Astrocyte of the cerebellum (primary cell): Measurements from ENCODE around the gene IMMP2L.
"Not testable (repeated sequence)": the region's sequence is repeated elsewhere in the genome, so short reads cannot be mapped to it uniquely, and the experiment has no call there.

Source experiments
- DNase-seq: peaks from one replicate; pipeline ENCODE4 v3.0.0-alpha.2; 2011; ENCODE audit warnings: low read depth
- H3K4me3 ChIP-seq: 2 replicates; pipeline ENCODE4 v1.5.1; 2011; ENCODE audit warnings: mild to moderate bottlenecking, low read depth, low read length, moderate library complexity
- in situ Hi-C: cut with HindIII; loops from 2 replicates; pipeline ENCODE4 v1.10.0; 2017; ENCODE audit warnings: low sequenced_read_pairs
- TF ChIP-seq, protein P1 (sequence below): IDR thresholded peaks from 2 replicates; pipeline ENCODE4 v1.5.1; 2012; ENCODE audit warnings: low read length, low read depth, moderate library complexity, mild to moderate bottlenecking; ENCODE audit errors: missing control alignments

Gene IMMP2L

DNA sequence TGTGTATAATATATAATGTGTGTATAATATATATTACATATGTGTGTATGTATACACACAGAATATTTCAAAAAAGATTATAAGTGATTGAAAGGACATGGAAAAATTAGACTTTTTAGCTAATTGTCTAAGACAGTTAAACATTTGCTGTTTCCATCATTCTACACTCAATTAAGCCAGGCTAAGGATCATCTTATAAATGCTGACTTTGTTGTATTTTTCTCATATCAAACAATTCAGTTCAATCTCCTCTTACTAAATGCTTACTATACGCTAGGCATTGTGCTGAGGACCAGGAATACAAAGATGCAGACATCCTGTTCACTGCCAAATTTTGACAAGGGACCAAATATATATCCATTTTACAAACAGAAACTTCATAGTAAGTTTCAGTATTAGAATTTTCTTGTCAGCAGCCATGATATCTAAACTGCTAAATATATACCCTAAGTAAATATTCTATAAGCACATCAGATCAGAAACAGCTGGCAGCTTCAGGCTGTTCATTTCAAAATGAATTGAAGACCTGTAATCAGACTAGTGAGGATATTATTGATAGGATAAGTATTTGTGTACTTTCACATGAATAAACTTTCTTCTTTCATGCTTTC is 481.7 kb downstream of the IMMP2L start:
- DNase-seq = no peak
- in situ Hi-C loops = no loop called here
- TF ChIP-seq, protein P1, sequence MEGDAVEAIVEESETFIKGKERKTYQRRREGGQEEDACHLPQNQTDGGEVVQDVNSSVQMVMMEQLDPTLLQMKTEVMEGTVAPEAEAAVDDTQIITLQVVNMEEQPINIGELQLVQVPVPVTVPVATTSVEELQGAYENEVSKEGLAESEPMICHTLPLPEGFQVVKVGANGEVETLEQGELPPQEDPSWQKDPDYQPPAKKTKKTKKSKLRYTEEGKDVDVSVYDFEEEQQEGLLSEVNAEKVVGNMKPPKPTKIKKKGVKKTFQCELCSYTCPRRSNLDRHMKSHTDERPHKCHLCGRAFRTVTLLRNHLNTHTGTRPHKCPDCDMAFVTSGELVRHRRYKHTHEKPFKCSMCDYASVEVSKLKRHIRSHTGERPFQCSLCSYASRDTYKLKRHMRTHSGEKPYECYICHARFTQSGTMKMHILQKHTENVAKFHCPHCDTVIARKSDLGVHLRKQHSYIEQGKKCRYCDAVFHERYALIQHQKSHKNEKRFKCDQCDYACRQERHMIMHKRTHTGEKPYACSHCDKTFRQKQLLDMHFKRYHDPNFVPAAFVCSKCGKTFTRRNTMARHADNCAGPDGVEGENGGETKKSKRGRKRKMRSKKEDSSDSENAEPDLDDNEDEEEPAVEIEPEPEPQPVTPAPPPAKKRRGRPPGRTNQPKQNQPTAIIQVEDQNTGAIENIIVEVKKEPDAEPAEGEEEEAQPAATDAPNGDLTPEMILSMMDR = no peak
- H3K4me3 ChIP-seq = no peak overlapping the region

DNA sequence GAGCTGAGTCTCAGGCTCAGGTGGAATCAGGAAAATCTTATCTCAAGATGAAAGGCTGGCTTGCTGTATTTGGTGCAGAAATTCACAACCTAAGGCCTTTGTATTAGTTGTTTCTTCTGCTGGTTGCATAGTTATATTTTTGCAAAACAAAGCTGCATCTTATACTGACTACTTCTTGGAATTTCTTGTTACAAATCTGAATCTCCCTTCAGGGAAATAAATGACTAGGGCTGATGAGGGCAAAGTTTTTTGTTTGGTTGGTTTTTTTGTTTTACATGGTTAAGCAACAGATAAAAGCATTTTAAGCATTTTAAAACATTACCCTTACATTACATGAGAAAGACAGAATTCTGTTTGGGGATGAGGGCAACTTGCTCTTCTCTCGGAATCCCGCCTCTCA is 485.3 kb downstream of the IMMP2L start:
- in situ Hi-C loops = no loop called here
- TF ChIP-seq, protein P1 = no peak
- no peak for DNase-seq
- no peak overlapping the region for H3K4me3 ChIP-seq

DNA sequence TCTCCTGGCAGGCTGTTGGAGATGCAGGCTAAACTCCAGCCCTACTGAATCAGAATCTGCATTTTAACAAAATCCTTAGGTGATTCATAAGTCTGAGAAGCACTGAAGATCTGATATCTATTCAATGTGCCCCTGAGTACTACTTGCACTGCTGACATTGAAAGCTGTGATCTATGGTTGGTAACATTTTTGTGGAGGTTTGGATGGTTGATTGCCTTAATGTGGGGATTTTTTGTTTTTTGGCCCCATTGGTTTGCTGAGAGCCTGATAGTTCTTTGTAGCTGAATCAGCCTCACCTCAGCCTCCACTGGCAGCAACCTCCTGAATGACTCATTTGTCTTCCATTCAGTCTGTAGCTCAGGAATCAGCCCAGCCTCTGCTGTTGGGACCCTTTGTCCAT is 486.1 kb downstream of the IMMP2L start:
- peak; percentile 86 for DNase-seq
- no peak overlapping the region for H3K4me3 ChIP-seq
- TF ChIP-seq, protein P1 = no peak
- in situ Hi-C loops = no loop called here

DNA sequence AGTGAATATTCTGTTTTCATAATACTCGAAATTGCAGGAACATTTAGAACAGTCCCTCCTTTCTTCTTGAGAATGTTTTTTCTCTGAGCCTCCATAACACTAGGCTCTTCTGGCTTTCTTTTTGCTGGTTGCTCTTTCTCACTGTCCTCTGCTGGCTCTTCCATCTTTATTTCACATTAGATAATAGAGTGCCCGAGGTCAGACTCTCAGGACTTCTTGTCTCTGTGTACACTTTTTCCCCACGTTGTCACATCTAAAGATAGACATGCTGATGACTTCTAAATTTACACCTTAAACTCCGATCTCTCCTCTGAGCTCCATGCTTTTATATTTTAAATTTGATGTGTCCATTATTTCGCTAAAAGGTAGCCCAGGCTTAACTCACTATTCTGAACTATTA is 486.8 kb downstream of the IMMP2L start:
- no peak for DNase-seq
- in situ Hi-C loops = no loop called here
- no peak overlapping the region for H3K4me3 ChIP-seq
- TF ChIP-seq, protein P1 = no peak

DNA sequence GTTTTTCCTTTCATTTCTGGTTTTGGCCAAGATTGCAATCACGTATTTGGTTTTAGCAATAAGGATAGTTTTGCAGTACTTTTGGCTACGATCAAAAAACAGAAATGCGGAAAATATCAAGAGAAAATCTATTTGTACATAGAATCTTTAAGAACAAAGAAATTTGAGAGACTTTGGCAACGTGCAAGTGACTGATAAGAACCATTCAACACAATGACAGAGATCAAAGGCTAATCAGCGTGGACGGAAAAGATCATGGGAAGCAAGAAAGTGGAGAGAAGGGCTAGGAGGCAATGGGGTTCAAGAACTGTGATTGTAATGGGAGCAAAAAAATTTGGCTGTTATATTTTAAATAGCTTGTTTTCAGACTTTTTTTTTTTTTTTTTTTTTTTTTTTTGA is 487.5 kb downstream of the IMMP2L start:
- in situ Hi-C loops = no loop called here
- TF ChIP-seq, protein P1 = no peak
- no peak overlapping the region for H3K4me3 ChIP-seq
- no peak for DNase-seq

DNA sequence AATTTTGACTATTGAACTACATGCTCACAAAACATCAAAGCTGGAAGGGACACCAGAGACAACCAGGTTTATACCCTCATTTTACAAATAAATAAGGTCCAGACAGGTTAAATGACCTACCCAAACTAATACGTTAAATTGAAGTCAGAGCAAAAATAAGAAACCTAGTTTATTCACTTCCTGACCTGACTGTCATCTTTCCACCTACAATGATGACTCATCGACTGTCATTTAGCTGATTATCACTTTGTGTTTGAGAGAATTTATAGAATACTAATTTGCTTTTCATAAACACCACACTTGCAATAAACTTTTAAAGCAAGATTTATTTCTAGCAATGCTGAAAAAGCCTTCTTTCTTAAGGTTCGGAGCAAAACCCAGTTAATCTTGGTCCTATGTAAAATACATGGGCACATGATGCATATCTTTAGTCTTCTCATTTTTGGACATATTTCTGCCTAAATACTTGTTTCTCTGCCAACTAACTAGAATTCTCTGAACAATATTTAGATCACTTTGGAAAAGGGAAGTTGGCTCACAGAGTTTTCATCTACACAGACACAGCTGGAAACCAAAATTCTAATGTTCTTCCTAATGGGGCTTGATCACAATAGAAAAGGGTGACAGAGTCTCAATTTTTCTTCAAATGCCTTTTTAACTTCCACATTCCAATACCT is 488.1 kb downstream of the IMMP2L start:
- no peak for DNase-seq
- TF ChIP-seq, protein P1 = no peak
- H3K4me3 ChIP-seq = no peak overlapping the region
- in situ Hi-C loops = no loop called here

DNA sequence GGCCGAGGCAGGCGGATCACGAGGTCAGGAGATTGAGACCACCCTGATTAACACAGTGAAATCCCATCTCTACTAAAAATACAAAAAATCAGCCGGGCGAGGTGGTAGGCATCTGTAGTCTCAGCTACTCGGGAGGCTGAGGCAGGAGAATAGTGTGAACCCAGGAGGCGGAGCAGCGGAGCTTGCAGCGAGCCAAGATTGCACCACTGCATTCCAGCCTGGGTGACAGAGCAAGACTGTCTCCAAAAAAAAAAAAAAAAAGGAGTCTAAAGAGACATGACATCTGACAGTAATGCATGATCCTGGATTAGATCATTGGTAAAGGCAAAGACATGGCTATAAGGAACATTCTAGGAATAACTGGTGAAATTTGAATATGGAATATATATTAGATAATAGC is 489.6 kb downstream of the IMMP2L start:
- DNase-seq, in situ Hi-C loops, H3K4me3 ChIP-seq: not testable (repeated sequence)
